ENCODE measurements around the gene KCNK1.

KCNK1 gene

GRCh38 chr1:233572896-233573295 is 41.0 kb upstream of the KCNK1 start:
- in situ Hi-C loops (cut with HindIII; ENCODE audit: low sequenced_read_pairs): no loop called here
- H3K4me3 ChIP-seq (ENCODE audit: low read depth, low read length): no peak overlapping the region
- no peak for TF ChIP-seq CTCF (IDR thresholded peaks at IDR 0.05; ENCODE audit: low read depth, low read length, missing control alignments)
- DNase-seq (ENCODE audit: low read depth): no peak

- H3K4me3 ChIP-seq (ENCODE audit: low read depth, low read length): no peak overlapping the region
- in situ Hi-C loops (cut with HindIII; ENCODE audit: low sequenced_read_pairs): no loop called here
- no peak for TF ChIP-seq CTCF (IDR thresholded peaks at IDR 0.05; ENCODE audit: low read depth, low read length, missing control alignments)
- no peak for DNase-seq (ENCODE audit: low read depth)
These were observed 38.5 kb upstream of the KCNK1 start for GRCh38 chr1:233575450-233575849.

GRCh38 chr1:233582439-233582838 is 31.5 kb upstream of the KCNK1 start:
- DNase-seq (ENCODE audit: low read depth): no peak
- TF ChIP-seq CTCF (IDR thresholded peaks at IDR 0.05; ENCODE audit: low read depth, low read length, missing control alignments): no peak
- H3K4me3 ChIP-seq (ENCODE audit: low read depth, low read length): no peak overlapping the region
- in situ Hi-C loops (cut with HindIII; ENCODE audit: low sequenced_read_pairs): no loop called here

GRCh38 chr1:233584376-233584775 is 29.5 kb upstream of the KCNK1 start:
- in situ Hi-C loops (cut with HindIII; ENCODE audit: low sequenced_read_pairs): no loop called here
- TF ChIP-seq CTCF (IDR thresholded peaks at IDR 0.05; ENCODE audit: low read depth, low read length, missing control alignments): no peak
- H3K4me3 ChIP-seq (ENCODE audit: low read depth, low read length): no peak overlapping the region
- no peak for DNase-seq (ENCODE audit: low read depth)

- no peak overlapping the region for H3K4me3 ChIP-seq (ENCODE audit: low read depth, low read length)
- TF ChIP-seq CTCF (IDR thresholded peaks at IDR 0.05; ENCODE audit: low read depth, low read length, missing control alignments): no peak
- DNase-seq (ENCODE audit: low read depth): no peak
- in situ Hi-C loops (cut with HindIII; ENCODE audit: low sequenced_read_pairs): loop anchor here (5.0 kb wide), 1 partner anchor 57 kb away; no protein-coding TSS in a partner anchor
These were observed 29.0 kb upstream of the KCNK1 start for GRCh38 chr1:233584931-233585330.

GRCh38 chr1:233586301-233586700 is 27.6 kb upstream of the KCNK1 start:
- H3K4me3 ChIP-seq (ENCODE audit: low read depth, low read length): no peak overlapping the region
- DNase-seq (ENCODE audit: low read depth): no peak
- TF ChIP-seq CTCF (IDR thresholded peaks at IDR 0.05; ENCODE audit: low read depth, low read length, missing control alignments): no peak
- in situ Hi-C loops (cut with HindIII; ENCODE audit: low sequenced_read_pairs): loop anchor here (5.0 kb wide), 1 partner anchor 56 kb away; no protein-coding TSS in a partner anchor

- H3K4me3 ChIP-seq (ENCODE audit: low read depth, low read length): no peak overlapping the region
- no peak for TF ChIP-seq CTCF (IDR thresholded peaks at IDR 0.05; ENCODE audit: low read depth, low read length, missing control alignments)
- DNase-seq (ENCODE audit: low read depth): no peak
- in situ Hi-C loops (cut with HindIII; ENCODE audit: low sequenced_read_pairs): loop anchor here (5.0 kb wide), 1 partner anchor 55 kb away; no protein-coding TSS in a partner anchor
These were observed 26.7 kb upstream of the KCNK1 start for GRCh38 chr1:233587196-233587595.

All from astrocyte of the cerebellum (primary cell).